Activated naive CD8-positive, alpha-beta T cell treated with anti-CD3 and anti-CD28 coated beads, Interleukin-2, amount 50 U/mL, for 16 hours (primary cell): ENCODE results near the gene RALA.
"Not testable (repeated sequence)": the region's sequence is repeated elsewhere in the genome, so short reads cannot be mapped to it uniquely, and the experiment has no call there.

ENCODE experiments used
- DNase-seq: peaks from one replicate; pipeline ENCODE4 v3.0.0-alpha.2; 2020; ENCODE audit warnings: low read depth, low spot score

Gene RALA

GRCh38 chr7:39727231-39728012 lies 104.0 kb downstream of the RALA start:
- no peak for DNase-seq

GRCh38 chr7:39732837-39733804 lies 109.7 kb downstream of the RALA start:
- peak; percentile 95 for DNase-seq

GRCh38 chr7:39733881-39734632 lies 110.7 kb downstream of the RALA start:
- DNase-seq, result no peak

- DNase-seq, result no peak
Measured at GRCh38 chr7:39734633-39735004, 111.2 kb downstream of the RALA start.

GRCh38 chr7:39735903-39736302 lies 112.5 kb downstream of the RALA start:
- no peak for DNase-seq

- no peak for DNase-seq
Measured at GRCh38 chr7:39741942-39742623, 118.7 kb downstream of the RALA start.

- DNase-seq, result no peak
Measured at GRCh38 chr7:39744620-39745019, 121.2 kb downstream of the RALA start.

- no peak for DNase-seq
Measured at GRCh38 chr7:39745320-39745719, 121.9 kb downstream of the RALA start.

GRCh38 chr7:39746103-39746819 lies 122.9 kb downstream of the RALA start:
- no peak for DNase-seq

- DNase-seq, result no peak
Measured at GRCh38 chr7:39749177-39749576, 125.8 kb downstream of the RALA start.

GRCh38 chr7:39749717-39750116 lies 126.3 kb downstream of the RALA start:
- no peak for DNase-seq

- DNase-seq, result no peak
Measured at GRCh38 chr7:39750253-39751077, 127.1 kb downstream of the RALA start.

- DNase-seq, result not testable (repeated sequence)
Measured at GRCh38 chr7:39753237-39753636, 129.9 kb downstream of the RALA start.

- DNase-seq, result no peak
Measured at GRCh38 chr7:39753823-39754325, 130.5 kb downstream of the RALA start.

GRCh38 chr7:39754326-39755120 lies 131.2 kb downstream of the RALA start:
- no peak for DNase-seq

GRCh38 chr7:39757604-39758003 lies 134.2 kb downstream of the RALA start:
- no peak for DNase-seq
